Measurements from ENCODE around the gene KIF6. TPM values are rescaled to one million over a fixed set of nuclear protein-coding genes. Genes with fewer than 3 reads are reported as not detected.

KIF6 gene
- total RNA-seq, 6 experiments from 2014 or later = not detected

- no peak for TF ChIP-seq CTCF (IDR thresholded peaks at IDR 0.05)
- H3K27me3 Mint-ChIP-seq (ENCODE audit: insufficient read depth) = no peaks in the 10 kb centered on the region
- H3K27ac Mint-ChIP-seq = no peak overlapping the region
- DNase-seq = no peak
- no peak overlapping the region for H3K4me3 Mint-ChIP-seq
- no peaks in the 10 kb centered on the region for H3K4me1 Mint-ChIP-seq (ENCODE audit: low read depth)
- H3K9me3 Mint-ChIP-seq = peaks cover 27% of the 10 kb centered on the region
- no peaks in the 10 kb centered on the region for H3K36me3 Mint-ChIP-seq (ENCODE audit: low read depth)
These were observed 55.8 kb downstream of the KIF6 start for GRCh38 chr6:39669207-39669972.

- TF ChIP-seq CTCF (IDR thresholded peaks at IDR 0.05) = no peak
- Mint-ChIP-seq H3K9me3 (peaks cover 31% of the 10 kb centered on the region), H3K36me3 (ENCODE audit: low read depth) (no peaks in the 10 kb centered on the region), H3K4me3 (no peak overlapping the region), H3K4me1 (ENCODE audit: low read depth) (no peaks in the 10 kb centered on the region), H3K27me3 (ENCODE audit: insufficient read depth) (no peaks in the 10 kb centered on the region), H3K27ac (no peak overlapping the region)
- no peak for DNase-seq
These were observed 58.3 kb downstream of the KIF6 start for GRCh38 chr6:39666706-39667489.

DNA sequence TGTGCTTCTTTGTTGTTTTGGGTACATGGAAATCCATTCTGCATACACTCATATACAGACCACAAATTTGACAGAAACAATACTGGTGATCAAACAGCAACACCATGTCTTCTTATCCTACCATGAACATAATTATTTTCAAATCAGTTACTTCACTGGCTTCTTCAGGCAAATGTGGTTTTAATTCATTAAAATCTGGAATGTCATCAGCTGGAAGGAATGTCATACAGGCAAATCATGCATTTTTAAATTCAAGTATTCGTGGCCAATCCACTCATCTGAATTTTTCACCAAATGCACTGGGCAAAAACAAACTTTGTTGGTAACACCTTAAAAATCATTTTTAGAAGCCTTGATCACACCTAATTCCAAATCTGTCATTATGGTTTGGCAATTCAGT is 59.3 kb downstream of the KIF6 start:
- DNase-seq = no peak
- Mint-ChIP-seq H3K4me3 (no peak overlapping the region), H3K4me1 (ENCODE audit: low read depth) (no peaks in the 10 kb centered on the region), H3K27ac (no peak overlapping the region), H3K36me3 (ENCODE audit: low read depth) (no peaks in the 10 kb centered on the region), H3K9me3 (peaks cover 31% of the 10 kb centered on the region), H3K27me3 (ENCODE audit: insufficient read depth) (no peaks in the 10 kb centered on the region)
- TF ChIP-seq CTCF (IDR thresholded peaks at IDR 0.05) = no peak

DNA sequence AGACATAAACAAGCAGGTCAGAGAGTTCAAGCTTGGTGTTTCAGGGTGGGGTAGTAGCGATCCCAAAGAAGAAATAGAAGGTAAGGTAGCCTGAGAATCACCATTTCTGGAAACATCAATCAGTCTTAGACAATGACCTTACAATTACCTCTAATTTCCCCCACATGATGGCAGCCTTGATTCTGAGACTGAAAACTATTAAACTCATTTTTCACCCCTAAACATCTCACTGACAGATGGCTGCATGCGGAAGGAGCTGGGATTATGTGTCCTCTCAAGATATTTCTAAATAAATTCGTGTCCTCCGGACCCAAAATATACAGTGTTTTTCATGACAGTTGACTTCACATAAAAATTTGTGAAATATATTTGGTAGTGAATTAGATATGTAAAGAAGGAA is 61.0 kb downstream of the KIF6 start:
- Mint-ChIP-seq H3K27me3 (ENCODE audit: insufficient read depth) (no peaks in the 10 kb centered on the region), H3K4me3 (no peak overlapping the region), H3K27ac (no peak overlapping the region), H3K9me3 (peaks cover 27% of the 10 kb centered on the region), H3K4me1 (ENCODE audit: low read depth) (no peaks in the 10 kb centered on the region), H3K36me3 (ENCODE audit: low read depth) (no peaks in the 10 kb centered on the region)
- TF ChIP-seq CTCF (IDR thresholded peaks at IDR 0.05) = no peak
- no peak for DNase-seq

GRCh38 chr6:39657355-39658135 is 67.7 kb downstream of the KIF6 start:
- Mint-ChIP-seq H3K36me3 (ENCODE audit: low read depth) (no peaks in the 10 kb centered on the region), H3K27me3 (ENCODE audit: insufficient read depth) (no peaks in the 10 kb centered on the region; the same call in 1 of the 2 replicates), H3K27ac (no peak overlapping the region), H3K4me1 (ENCODE audit: low read depth) (no peaks in the 10 kb centered on the region), H3K9me3 (peaks cover 26% of the 10 kb centered on the region), H3K4me3 (no peak overlapping the region)
- no peak for DNase-seq
- no peak for TF ChIP-seq CTCF (IDR thresholded peaks at IDR 0.05)

Data from HFFc6 (cell line).